ENCODE data around the gene HRAS. TPM values are rescaled to one million over a fixed set of nuclear protein-coding genes. Genes with fewer than 3 reads are reported as not detected.

The HRAS gene
- total and polyA plus RNA-seq, 10 of the 15 experiments (the other 5 are each of a cell fraction or from before 2014, with no cell fraction given): 2.8 to 72.4 (median 31.7) TPM

GRCh38 chr11:501001-501682, 34.2 kb downstream of the HRAS start (continued):
- TF ChIP-seq ZNF687 (IDR thresholded peaks at IDR 0.05): no peak
- no peak for TF ChIP-seq JUND (IDR thresholded peaks at IDR 0.05; ENCODE audit: low read depth, low read length)
- no peak for TF ChIP-seq SIX5 (IDR thresholded peaks at IDR 0.05; ENCODE audit: low read depth, low read length, severe bottlenecking)
- TF ChIP-seq DPF2 (IDR thresholded peaks at IDR 0.05): no peak
- no peak for TF ChIP-seq RELA (IDR thresholded peaks at IDR 0.05; ENCODE audit: borderline replicate concordance, partially characterized antibody)
- TF ChIP-seq FOXK2 (IDR thresholded peaks at IDR 0.05): no peak

- Histone ChIP-seq H3K9me3 (replicated peaks; ENCODE audit: control insufficient read depth, insufficient read depth, low read length) (no peaks in the 10 kb centered on the region; the same call in 2 of the 3 replicates), H3K4me1 (ENCODE audit: control insufficient read depth, insufficient read depth, low read length) (peaks cover 17% of the 10 kb centered on the region), H3K4me3 (no peak overlapping the region), H3K4me2 (ENCODE audit: control insufficient read depth, insufficient read depth) (no peak overlapping the region), H3K27me3 (replicated peaks in 1 of 2; ENCODE audit: control insufficient read depth in 2 of 2, insufficient read depth in 2 of 2, low read length in 1 of 2) (no peaks in the 10 kb centered on the region), H3K9ac (ENCODE audit: control insufficient read depth, insufficient read depth, low read length) (no peak overlapping the region), H4K20me1 (ENCODE audit: control insufficient read depth, insufficient read depth) (no peaks in the 10 kb centered on the region), H3K27ac (ENCODE audit: control insufficient read depth, insufficient read depth) (no peak overlapping the region), H3K36me3 (ENCODE audit: control insufficient read depth in 2 of 2, insufficient read depth in 2 of 2, low read length in 1 of 2) (peaks cover 25 to 50% of the 10 kb centered on the region in 2 experiments), H3K79me2 (ENCODE audit: control insufficient read depth, insufficient read depth, low read length) (peaks cover 15% of the 10 kb centered on the region), H2AFZ (ENCODE audit: control insufficient read depth, low read depth, low read length) (no peak overlapping the region)
- ChIA-PET POLR2A (interaction anchor here (0.5 to 0.6 kb wide), 2 partner anchors 69 to 156 kb away, joined by 3 to 9 read pairs; no protein-coding TSS in a partner anchor), RAD21 (ENCODE audit: unreplicated experiment) (no interaction called here), SMC1A (ENCODE audit: uncharacterized antibody, unreplicated experiment) (no interaction called here), CTCF (no interaction called here)
- 90% methylated on average over 24 of the region's 24 CpGs for WGBS (ENCODE audit: insufficient coverage, insufficient replicate concordance, low lambda C conversion rate, missing lambda C conversion rate)
- ATAC-seq: no peak
- in situ Hi-C loops (cut with MboI) (loop anchor here (5.0 kb wide), 1 partner anchor 47 kb away; the partner anchor contains the start of gene PTDSS2), intact Hi-C loops (cut with micrococcal nuclease; ENCODE audit: unreplicated experiment) (no loop called here)
- DNase-seq (ENCODE audit: low read depth, low spot score): no peak
- FAIRE-seq: no peak
- BruUV-seq (replicated peaks): no TSS peak
- no peak for TF ChIP-seq ZBED1 (IDR thresholded peaks at IDR 0.05; ENCODE audit: borderline replicate concordance)
- TF ChIP-seq SPI1 (IDR thresholded peaks at IDR 0.05; ENCODE audit: borderline replicate concordance, insufficient read depth, low read depth, low read length): no peak
- no peak for TF ChIP-seq TARDBP (IDR thresholded peaks at IDR 0.05; ENCODE audit: borderline replicate concordance)
- no peak for TF ChIP-seq MTA3 (IDR thresholded peaks at IDR 0.05; ENCODE audit: borderline replicate concordance, low read length)
- no peak for TF ChIP-seq ZBTB40 (IDR thresholded peaks at IDR 0.05; ENCODE audit: borderline replicate concordance)
Measured at GRCh38 chr11:499201-500076, 35.9 kb downstream of the HRAS start.
